Activated CD4-positive, CD25-positive, alpha-beta regulatory T cell treated with anti-CD3 and anti-CD28 coated beads, Interleukin-2, amount 50 U/mL, for 24 hours (primary cell): Measurements from ENCODE around the gene PPP2R3A.
"Not testable (repeated sequence)": the region's sequence is repeated elsewhere in the genome, so short reads cannot be mapped to it uniquely, and the experiment has no call there.

Source experiments
- ATAC-seq, 2 donors: fragments of 150-1000 bp; cut with Tn5 transposase; one replicate each; pipeline ENCODE4 v1.10.0; 2021; ENCODE audit warnings: mild to moderate bottlenecking in 1 of 2, moderate library complexity in 1 of 2

The PPP2R3A gene

DNA sequence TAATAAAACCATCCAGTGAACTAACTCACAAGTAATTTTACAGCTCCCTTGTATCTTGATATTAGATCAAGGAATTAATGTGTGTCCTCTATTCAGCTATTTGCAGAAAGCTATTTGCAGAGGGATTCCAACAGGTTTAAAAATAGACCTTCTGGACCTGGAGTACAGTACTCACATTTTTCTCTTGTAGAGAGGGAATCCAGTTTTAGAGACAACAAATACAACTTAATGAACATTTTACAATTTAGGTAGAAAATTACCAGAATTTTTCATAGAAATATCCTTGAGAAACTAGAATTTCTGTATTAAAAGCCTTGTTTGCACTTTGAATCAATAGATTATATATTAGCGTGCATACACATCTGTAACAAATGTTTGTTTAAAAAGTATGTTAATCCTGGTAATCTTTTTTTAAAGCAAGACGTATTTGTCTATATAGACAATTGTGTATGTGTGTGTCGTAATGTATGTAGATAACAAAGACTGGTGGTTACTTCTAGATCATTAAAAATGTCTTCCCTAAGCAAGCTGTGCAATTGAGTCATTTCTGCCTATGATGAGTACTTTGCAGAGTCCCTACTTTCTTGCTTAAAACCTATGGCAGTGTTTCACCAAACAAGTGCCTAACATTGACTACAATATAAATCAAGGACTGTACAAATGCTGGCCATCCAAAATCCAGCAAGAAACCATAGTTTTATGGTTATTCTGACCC is 57.9 kb downstream of the PPP2R3A start:
- no peak for ATAC-seq

DNA sequence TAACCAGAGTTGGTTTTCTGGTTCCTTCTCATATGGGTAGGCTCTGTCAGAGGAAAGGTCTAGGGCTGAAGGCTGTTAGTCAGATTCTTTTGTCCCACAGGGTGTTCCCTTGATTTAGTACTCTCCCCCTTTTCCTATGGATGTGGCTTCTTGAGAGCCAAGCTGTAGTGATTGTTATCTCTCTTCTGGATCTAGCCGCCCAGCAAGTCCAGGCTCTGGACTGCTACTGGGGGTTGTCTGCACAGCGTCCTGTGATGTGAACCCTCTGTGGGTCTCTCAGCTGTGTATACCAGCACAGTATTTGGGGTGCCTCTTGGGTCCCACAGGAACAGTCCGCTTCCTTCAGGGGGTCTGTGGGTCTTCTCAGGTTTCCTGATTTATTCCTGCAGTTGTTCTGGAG is 70.8 kb downstream of the PPP2R3A start:
- ATAC-seq = no peak

DNA sequence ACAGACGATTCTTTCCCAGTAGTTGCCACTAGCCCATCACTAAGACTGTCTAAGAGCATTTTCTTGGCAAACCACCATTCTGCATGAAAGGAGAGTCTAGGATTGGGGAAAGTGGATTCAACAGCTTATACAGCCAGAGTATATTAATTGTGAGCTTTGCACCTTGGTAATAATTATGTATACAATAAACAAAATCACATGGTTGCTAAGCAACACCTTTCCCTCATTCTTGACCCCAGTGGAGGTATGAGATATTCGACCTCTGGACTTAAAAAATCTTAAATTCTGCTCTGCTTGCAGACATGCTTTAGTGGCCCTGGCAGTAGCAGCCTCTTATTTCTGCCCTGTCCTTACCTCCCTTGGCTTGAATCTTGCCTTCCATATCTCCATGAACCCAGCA is 73.1 kb downstream of the PPP2R3A start:
- no peak for ATAC-seq

DNA sequence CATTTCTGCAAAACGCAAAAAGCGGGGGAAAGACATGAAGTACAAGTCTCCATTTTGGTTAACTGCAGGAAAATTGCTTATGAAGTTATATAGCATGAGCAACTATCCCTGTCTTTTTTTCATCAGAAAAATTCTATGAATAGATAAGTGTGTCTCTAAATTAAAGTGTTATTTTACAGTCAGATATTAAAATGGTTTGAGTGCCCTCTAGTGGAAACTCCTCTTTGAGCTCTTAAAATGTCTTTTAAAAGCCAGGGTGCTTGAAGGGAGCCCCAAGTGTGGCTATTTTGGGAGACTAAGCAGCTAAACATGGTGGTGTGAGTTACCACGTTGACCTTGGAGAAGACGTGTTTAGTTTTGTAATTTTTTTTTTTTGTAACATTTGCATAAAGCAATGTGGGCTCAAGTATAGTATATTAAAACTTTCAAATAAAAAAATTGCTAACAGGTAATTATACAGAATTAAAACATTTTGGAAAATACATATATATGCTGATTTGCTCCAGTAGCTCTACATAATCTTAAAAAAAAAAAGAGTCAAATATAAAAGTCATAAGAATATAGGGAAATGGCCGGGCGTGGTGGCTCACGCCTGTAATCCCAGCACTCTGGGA is 77.2 kb downstream of the PPP2R3A start:
- ATAC-seq = no peak

DNA sequence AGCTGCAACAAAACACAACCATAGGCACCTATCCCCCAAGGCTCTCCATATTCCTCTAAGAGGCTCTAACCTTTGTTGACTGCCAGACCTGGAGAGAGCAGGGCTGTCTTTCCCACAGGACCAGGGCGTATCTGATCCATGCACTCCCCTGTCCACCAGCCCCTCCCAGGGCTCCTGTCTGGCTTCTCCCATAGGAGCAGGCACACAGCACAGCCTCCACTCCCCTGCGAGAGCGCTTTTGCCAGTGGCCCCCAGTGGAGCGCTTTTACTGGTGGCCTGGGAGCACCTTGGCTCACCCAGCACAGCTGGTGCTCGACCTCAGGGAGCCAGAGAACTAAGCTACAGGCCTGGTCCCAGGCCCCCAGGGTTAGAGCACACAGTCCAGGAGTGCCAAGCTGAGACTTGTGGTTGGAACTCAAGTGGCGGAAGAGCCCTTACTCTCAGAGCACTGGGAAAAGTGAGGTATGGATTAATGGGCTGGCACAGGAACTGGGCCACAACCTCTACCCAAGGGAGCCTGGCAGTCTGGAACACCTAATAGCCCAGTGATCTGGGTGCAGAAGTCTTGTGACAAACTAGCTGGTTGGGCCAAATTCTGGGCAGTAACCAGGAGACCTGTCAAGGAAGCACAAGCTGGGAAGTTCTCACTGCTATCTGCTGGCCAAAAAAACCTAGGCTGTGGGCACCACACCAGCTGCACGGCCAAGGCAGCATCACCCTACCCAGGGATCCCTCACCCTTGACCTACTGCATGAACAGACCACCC is 79.6 kb downstream of the PPP2R3A start:
- no peak for ATAC-seq

DNA sequence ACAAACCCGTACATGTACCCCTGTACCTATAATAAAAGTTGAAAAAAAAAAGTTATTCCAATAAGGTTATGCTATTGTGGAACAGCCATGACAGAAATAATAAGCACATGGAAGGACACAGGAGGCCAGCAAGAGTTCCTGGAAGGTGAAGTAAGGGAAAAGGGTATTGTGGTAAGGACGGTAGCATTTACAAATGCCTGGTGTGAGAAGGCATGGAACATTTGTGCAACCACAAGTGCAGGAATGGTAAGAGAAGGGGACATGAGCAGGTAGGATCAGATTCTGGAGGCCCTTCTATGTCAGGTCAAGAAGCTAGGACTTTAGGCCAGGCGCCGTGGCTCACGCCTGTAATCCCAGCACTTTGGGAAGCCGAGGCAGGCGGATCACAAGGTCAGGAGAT is 82.5 kb downstream of the PPP2R3A start:
- no peak for ATAC-seq

DNA sequence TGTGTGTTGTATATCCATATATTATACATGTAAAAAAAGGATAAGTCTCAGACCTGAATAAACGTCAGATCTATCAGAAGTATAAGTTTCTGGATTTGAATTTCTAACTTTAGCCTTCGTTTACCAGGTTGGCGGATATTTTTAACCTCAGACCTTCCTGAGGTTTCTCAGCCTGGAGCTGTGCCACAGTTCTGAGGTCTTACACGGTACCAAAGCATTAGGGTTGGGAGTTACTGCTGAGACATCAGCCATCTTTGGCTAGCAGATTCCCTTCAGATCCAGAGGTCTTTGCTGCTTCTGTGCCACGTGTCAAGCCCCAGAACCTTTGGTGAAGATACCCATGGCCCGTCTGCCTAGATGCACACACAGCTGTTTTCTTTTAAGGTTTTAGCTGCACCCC is 84.7 kb downstream of the PPP2R3A start:
- no peak for ATAC-seq

DNA sequence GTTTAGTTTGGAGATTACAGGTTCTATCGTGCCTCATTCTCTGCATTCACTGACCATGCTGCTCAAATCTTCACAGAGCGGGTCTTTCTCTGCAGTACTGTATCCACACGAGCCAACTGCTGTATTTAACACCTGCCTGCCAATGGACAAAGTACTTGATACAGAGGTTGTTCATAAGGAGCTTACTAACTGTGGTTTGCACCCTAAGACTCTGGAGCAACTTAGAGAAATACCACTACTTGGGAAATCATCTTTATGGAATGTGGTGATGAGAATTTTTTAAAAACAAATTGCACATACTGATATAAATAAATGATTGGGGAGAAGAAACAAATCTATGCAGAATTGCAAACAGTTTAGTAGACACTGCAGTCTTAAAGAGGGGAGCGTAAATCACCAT is 90.0 kb downstream of the PPP2R3A start:
- ATAC-seq = no peak

DNA sequence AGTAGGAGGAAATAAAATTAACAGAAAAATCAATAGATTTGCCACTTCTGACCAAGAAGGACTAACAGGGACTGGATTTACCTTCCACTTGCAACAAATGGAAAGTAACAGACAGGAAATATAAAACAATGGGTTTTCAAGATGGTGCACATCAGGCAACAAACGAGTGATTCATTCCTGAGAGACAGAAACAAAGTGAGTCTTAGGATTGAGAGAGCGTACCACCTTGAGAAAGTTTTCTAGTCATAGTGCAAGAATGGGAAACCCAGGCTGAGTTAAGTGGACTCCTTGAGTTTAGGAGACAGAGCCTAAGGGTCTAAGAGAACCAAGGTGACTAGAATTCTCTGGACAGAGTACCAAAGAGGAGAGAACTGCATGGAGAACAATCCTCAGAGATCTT is 101.7 kb downstream of the PPP2R3A start:
- ATAC-seq = no peak

DNA sequence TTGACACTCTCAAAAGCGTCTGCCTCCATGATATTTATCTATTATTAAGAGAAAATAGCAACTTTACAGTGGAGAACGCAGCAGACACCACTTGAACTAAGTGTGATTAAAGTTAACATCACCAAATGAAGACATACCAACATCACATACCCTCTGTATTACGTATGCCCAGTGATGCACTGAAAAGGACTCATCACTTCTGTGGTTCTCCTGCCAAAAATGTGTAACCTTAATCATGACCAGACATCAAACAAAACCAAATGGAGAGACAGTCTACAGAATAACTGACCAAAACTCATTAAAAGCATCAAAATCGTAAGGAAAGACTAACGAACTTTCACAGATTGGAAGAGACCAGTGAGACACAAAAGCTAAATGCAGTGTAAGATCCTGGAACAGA is 103.2 kb downstream of the PPP2R3A start:
- ATAC-seq = no peak

DNA sequence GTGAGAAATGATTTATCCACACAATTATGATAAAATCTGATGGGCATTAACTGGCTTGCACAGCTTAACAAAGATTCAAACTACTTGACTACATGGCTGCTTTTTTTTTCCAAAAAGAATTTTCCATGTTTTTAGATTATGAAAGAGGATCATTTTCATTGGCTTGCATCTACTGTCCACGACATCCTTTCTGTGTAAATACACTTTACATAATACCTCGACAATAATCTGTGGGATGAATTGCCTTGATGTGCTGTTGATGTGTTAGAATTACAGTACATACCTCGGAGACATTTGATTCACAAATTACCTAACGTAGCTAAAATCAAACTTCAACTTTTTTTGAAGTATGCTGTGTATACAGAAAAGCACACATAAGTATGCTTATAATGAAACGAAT is 104.4 kb downstream of the PPP2R3A start:
- ATAC-seq = no peak

DNA sequence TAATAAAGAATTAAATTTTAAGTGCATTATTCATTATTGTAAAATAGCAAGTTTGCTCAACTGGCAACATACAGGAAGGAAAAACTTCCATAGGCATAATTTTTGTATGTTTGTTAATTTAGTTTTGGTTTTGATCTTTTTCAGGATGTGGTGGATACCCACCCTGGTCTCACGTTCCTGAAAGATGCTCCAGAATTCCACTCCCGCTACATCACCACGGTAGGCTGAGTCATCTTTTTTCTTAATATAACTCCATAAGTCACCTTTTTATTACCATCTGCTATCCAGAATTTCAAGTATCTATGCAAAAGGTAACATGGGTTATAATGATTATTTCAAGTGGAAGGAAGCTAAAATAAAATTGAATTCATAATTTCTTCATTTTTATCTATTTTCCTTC is 104.8 kb downstream of the PPP2R3A start:
- ATAC-seq = no peak

DNA sequence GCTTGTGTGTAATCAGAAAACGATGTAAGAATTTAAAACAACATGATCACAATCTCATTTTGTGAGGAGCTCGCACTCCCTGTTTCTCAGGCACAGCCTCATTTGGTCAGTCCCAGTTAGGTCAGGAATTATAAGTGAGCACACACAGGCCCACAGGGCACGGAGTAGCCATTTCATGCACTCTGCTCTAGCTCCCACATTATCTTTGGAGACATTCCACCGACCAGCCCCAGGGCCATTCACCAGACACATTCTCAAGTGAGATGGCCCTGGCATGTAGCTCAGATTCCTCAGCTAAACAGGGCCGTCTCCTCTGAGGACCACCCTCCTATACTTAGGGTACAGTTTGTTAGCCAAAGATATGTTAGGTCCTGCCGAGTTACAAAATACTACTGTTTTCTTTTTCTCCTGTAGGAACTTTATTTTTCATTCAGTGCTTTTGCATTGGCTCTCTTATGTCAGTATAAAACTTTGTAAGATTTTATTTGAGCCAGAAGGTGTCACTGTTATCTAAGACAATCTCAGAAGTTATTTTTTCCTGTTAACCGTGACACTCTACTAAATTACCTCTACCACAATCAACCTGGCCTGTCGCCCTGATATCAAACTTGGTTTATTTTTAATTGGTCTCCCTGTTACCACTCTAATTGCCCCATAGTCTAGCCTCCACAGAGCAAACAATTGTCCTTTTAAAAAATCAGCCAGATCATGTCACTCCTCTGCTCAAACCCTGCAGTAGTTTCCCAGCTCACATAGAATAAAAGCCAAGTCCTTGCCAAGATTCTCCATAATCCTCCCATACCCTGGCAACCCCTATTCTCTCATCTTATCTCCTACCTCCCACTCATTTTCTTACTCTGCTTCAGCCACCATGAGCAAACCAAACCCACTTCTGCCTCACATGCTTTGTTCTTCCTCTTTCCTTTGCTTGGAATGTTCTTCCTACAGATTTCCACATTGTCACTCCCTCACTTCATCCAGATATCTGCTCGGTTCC is 105.7 kb downstream of the PPP2R3A start:
- peak in 1 of 2 donors; percentile 10 for ATAC-seq

DNA sequence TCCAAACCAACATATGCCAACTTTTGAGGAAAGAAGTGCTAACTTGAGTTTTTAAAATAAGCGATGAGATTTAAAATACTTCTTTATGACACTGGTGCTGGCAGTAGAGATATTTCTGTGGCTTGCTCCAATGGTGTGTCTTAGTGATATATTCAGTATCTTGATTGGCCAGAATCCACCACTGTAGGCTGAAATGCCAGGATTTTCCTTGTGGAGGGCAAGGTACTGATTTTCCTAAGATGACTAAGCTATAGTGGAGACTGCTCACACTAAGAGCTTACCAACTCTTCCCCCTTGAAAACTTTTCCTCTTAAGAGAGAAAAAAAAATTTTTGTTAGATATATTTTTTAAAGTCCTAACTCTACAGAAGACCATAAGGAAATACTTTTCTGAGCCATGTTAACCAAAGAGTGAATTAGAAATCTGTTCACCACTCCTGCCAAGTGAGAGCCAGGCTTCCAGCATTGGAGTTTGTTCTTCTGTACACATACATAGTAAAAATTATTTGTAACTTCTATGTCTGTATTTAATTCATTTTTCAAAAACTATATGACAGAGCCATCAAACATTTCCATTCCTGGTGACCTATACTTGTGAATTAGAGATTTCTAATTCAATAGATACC is 109.1 kb downstream of the PPP2R3A start:
- no peak for ATAC-seq

DNA sequence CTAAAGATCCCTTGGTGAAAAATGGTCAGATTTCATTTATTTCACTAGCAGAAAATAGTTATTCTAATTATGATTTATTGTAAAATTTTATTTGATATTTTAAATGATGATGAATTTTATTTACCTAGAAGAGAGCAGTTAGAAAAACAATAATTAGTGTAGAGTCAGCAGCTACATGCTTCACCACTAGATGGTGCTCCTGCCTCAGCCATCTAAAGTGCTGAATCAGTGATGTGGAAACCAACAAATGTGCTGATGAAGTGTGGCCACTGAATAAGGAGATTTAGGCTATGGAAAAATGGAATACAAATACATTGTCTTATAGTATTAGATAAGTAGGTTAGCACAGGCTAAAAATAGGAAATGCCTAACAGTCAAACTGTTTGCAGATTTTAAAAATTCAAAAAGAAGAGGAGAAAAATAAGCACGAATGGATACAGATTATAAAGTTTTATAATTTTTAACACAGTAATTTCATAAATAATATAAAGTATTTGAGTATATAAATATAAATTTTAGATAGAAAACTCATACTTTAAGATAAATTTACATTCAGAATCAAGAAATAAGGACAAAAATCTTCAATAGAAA is 109.8 kb downstream of the PPP2R3A start:
- ATAC-seq = peak; percentile 53 to 55

DNA sequence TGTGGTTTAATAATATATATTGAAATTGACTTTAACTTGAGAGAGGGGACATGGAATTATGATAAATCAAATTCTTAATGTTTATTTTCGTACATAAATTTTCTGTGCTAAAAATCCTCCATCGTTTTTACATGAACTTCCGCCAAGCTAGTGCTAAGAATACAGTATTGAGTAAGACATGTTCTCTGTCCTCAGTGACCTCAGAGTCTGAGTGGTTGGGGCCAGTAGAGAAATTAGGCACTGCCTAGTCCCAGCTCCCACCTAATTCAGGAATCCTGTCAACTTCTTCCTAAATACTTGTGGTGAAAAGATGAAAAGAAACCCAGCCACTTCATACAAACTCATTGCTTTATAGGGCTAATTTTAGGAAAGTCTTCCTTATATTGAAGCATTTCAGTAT is 110.3 kb downstream of the PPP2R3A start:
- ATAC-seq = no peak

DNA sequence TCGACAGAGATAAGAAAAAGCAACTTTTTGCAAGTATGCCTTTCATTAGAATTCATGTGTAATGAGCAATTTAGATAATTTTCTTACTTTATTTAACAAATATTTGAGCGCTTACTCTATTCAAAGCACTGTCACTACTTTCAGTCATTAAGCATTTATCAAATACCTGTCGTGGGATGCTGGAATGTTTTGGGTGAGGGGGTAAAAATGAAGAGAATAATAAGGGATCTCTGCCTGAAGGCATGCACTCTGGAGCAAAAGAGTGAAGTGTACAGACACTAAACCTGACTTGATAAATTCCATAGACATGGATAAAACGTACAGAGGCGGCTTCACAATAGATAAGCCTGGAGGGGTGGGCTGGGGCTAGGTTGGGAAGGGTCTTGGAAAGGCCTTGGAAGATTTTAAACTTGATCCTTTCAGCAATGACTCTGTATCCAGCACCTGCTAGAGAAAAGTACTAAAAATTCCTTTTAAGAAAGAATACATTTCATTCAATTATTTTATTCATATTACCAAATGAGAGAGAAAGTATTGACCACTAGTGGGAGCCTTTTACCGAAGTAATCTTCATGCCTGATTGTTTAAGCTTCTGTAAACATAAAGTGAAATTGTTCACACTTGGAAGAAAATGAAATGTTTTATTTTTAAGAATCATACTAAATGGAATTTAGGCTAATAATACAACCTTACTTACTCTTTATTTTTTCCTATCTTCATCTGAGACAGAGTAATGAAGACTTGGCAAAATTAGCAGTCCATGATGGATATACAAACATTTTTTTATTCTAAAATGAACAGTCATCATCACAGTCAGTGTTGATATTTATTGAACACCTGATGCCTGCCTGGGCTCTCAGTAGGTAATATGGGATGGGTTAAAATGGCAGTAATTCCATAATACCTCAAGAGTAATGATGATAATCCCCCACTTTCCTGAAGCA is 113.2 kb downstream of the PPP2R3A start:
- no peak for ATAC-seq

DNA sequence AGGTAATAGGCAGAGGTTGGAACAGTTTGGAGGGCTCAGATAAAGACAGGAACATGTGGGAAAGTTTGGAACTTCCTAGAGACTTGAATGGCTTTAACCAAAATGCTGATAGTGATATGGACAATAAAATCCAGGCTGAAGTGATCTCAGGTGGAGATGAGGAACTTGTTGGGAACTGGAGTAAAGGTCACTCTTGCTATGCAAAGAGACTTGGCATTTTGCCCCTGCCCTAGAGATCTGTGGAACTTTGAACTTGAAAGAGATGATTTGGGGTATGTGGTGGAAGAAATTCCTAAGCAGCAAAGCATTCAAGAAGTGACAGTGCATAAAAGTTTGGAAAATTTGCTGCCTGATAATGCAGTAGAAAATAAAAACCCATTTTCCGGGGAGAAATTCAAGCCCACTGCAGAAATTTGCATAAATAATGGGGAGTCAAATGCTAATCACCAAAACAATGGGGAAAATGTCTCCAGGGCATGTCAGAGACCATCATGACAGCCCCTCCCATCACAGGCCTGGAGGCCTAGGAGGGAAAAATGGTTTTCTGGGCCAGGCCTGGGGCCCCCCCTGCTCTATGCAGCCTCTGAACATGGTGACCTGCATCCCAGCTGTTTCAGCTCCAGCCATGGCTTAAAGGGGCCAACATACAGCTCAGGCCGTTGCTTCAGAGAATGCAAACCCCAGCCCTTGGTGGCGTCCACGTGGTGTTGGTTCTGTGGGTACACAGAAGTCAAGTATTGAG is 118.3 kb downstream of the PPP2R3A start:
- ATAC-seq = not testable (repeated sequence)

DNA sequence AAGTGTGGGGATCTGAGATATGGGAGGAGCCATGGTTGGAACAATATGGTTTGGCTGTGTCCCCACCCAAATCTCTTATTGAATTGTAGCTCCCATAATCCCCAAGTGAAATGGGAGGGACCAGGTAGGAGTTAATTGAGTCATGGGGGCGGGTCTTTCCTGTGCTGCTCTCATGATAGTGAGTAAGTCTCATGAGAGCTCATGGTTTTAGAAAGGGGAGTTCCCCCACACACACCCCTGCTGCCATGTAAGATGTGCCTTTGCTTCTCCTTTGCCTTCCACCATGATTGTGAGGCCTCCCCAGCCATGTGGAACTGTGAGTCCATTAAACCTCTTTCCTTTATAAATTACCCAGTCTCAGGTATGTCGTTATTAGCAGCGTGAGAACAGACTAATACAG is 119.5 kb downstream of the PPP2R3A start:
- not testable (repeated sequence) for ATAC-seq

DNA sequence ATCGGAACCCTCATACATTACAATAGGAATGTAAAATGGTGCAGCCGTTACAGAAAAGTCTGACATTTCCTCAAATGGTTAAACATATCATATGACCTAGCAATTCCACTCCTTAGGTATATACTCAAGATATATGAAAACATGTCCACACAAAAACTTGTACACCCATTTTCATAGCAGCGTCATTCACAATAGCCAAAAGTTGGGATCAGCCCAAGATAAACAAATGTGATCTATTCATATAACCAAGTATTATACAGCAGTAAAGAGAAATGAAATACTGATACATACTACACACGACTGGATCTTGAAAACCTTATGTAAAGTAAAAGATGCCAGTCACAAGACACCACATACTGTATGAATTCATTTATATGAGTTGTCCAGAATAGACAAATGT is 128.2 kb downstream of the PPP2R3A start:
- no peak for ATAC-seq
